ENCODE results near the gene CFAP43. TPM values are rescaled to one million over a fixed set of nuclear protein-coding genes. Genes with fewer than 3 reads are reported as not detected.

CFAP43 gene
- total and polyA plus RNA-seq, 10 of the 15 experiments (the other 5 are each of a cell fraction or from before 2014, with no cell fraction given) = 0.06 to 0.14 (median 0.10) TPM; not detected in 5

DNA sequence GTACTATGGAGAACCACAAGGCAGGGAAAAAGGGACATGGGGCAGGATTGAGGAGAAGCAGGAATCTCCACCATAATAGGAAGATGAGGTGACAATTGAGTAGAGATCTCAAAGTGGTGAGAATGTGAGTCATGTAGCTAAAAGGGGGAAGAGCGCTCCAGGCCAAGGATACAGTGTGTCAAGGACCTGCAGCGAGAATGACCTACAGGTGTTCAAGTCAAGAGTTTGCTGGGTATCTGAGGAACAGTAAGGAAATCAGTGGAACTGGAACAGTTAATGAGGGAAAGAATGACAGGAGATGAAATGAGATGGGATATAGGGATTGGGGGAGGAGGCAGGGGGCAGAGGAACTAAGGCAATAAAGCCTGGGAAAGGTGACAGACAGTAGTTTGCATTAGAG is 76.6 kb downstream of the CFAP43 start:
- H3K27ac ChIP-seq (ENCODE audit: control insufficient read depth, insufficient read depth) = no peak overlapping the region
- ChIA-PET RAD21 (ENCODE audit: unreplicated experiment) (no interaction called here), POLR2A (interaction anchor here (0.5 kb wide), 1 partner anchor 30 kb away, joined by 3 read pairs; no protein-coding TSS in a partner anchor), SMC1A (ENCODE audit: uncharacterized antibody, unreplicated experiment) (no interaction called here), CTCF (interaction anchor here (1.3 kb wide), 1 partner anchor 8 kb away, joined by 3 read pairs; no protein-coding TSS in a partner anchor)
- H3K9ac ChIP-seq (ENCODE audit: control insufficient read depth, insufficient read depth, low read length) = no peak overlapping the region
- H3K36me3 ChIP-seq (ENCODE audit: control insufficient read depth in 2 of 2, insufficient read depth in 2 of 2, low read length in 1 of 2) = no peaks in the 10 kb centered on the region
- no peaks in the 10 kb centered on the region for H3K4me1 ChIP-seq (ENCODE audit: control insufficient read depth, insufficient read depth, low read length)
- H3K4me3 ChIP-seq = no peak overlapping the region
- no peaks in the 10 kb centered on the region; a peak in 1 of 4 replicates for H3K27me3 ChIP-seq (replicated peaks in 1 of 2; ENCODE audit: control insufficient read depth in 2 of 2, insufficient read depth in 2 of 2, low read length in 1 of 2)
- TF ChIP-seq SMARCA5 (IDR thresholded peaks at IDR 0.05) (no peak), NBN (IDR thresholded peaks at IDR 0.05) (no peak), RB1 (IDR thresholded peaks at IDR 0.05; ENCODE audit: borderline replicate concordance) (no peak)
- FAIRE-seq (no peak), DNase-seq (ENCODE audit: low read depth, low spot score) (no peak), ATAC-seq (no peak)
- WGBS (ENCODE audit: insufficient coverage, insufficient replicate concordance, low lambda C conversion rate, missing lambda C conversion rate) = 51% methylated on average over 2 of the region's 2 CpGs
- in situ Hi-C loops (cut with MboI) = no loop called here
- intact Hi-C loops (cut with micrococcal nuclease; ENCODE audit: unreplicated experiment) = no loop called here
- BruUV-seq (replicated peaks) = no TSS peak
- no peak overlapping the region for H2AFZ ChIP-seq (ENCODE audit: control insufficient read depth, low read depth, low read length)
- H3K9me3 ChIP-seq (replicated peaks; ENCODE audit: control insufficient read depth, insufficient read depth, low read length) = no peaks in the 10 kb centered on the region; the same call in 2 of the 3 replicates
- no peaks in the 10 kb centered on the region for H4K20me1 ChIP-seq (ENCODE audit: control insufficient read depth, insufficient read depth)
- no peak overlapping the region for H3K4me2 ChIP-seq (ENCODE audit: control insufficient read depth, insufficient read depth)
- no peaks in the 10 kb centered on the region for H3K79me2 ChIP-seq (ENCODE audit: control insufficient read depth, insufficient read depth, low read length)

GRCh38 chr10:104151737-104152136 is 80.4 kb downstream of the CFAP43 start:
- Histone ChIP-seq H3K4me2 (ENCODE audit: control insufficient read depth, insufficient read depth) (no peak overlapping the region), H3K27me3 (replicated peaks in 1 of 2; ENCODE audit: control insufficient read depth in 2 of 2, insufficient read depth in 2 of 2, low read length in 1 of 2) (no peaks in the 10 kb centered on the region; a peak in 1 of 4 replicates), H3K27ac (ENCODE audit: control insufficient read depth, insufficient read depth) (no peak overlapping the region), H3K9me3 (replicated peaks; ENCODE audit: control insufficient read depth, insufficient read depth, low read length) (no peaks in the 10 kb centered on the region; the same call in 2 of the 3 replicates), H3K79me2 (ENCODE audit: control insufficient read depth, insufficient read depth, low read length) (no peaks in the 10 kb centered on the region), H3K4me1 (ENCODE audit: control insufficient read depth, insufficient read depth, low read length) (no peaks in the 10 kb centered on the region), H3K36me3 (ENCODE audit: control insufficient read depth in 2 of 2, insufficient read depth in 2 of 2, low read length in 1 of 2) (no peaks in the 10 kb centered on the region), H2AFZ (ENCODE audit: control insufficient read depth, low read depth, low read length) (no peak overlapping the region), H4K20me1 (ENCODE audit: control insufficient read depth, insufficient read depth) (no peaks in the 10 kb centered on the region), H3K9ac (ENCODE audit: control insufficient read depth, insufficient read depth, low read length) (no peak overlapping the region), H3K4me3 (no peak overlapping the region)
- in situ Hi-C loops (cut with MboI) = no loop called here
- FAIRE-seq (no peak), DNase-seq (ENCODE audit: low read depth, low spot score) (no peak), ATAC-seq (no peak)
- TF ChIP-seq ATF7 (IDR thresholded peaks at IDR 0.05; ENCODE audit: low read depth) = no peak
- TF ChIP-seq WRNIP1 (IDR thresholded peaks at IDR 0.05; ENCODE audit: borderline replicate concordance, low read depth, low read length) = no peak
- no peak for TF ChIP-seq NBN (IDR thresholded peaks at IDR 0.05)
- no peak for TF ChIP-seq EED (IDR thresholded peaks at IDR 0.05; ENCODE audit: low read depth)
- POLR2A ChIA-PET = no interaction called here
- SMC1A ChIA-PET (ENCODE audit: uncharacterized antibody, unreplicated experiment) = interaction anchor here (1.1 kb wide), 1 partner anchor 13 kb away, joined by 3 read pairs; no protein-coding TSS in a partner anchor
- CTCF ChIA-PET = no interaction called here
- intact Hi-C loops (cut with micrococcal nuclease; ENCODE audit: unreplicated experiment) = no loop called here
- BruUV-seq (replicated peaks) = no TSS peak
- RAD21 ChIA-PET (ENCODE audit: unreplicated experiment) = no interaction called here

Measured in GM12878 (cell line).